BJ (cell line): ENCODE data around the gene DERL2. TPM values are rescaled to one million over a fixed set of nuclear protein-coding genes. Genes with fewer than 3 reads are reported as not detected.
A peak's percentile ranks its signal among the peaks of the same experiment; 100 is the strongest.

Experiments
- CTCF ChIA-PET: fragments of 350-600 bp; formaldehyde crosslinking; extraction: SDS; loops from one replicate; lab custom pipeline; 2021; ENCODE audit warnings: antibody characterized with exemption, inconsistent platforms; lab: Yijun Ruan, JAX
- POLR2A ChIA-PET: fragments of 300-600 bp; sonication (Branson Sonifier 250); formaldehyde crosslinking; extraction: SDS; loops from one replicate; lab custom pipeline; 2021; ENCODE audit warnings: antibody characterized with exemption; lab: Charles Lee
- DNase-seq: peaks from one replicate; pipeline ENCODE4 v3.0.0-alpha.2; 2011; ENCODE audit warnings: low read depth
- H3K27me3 ChIP-seq: 2 replicates; pipeline ENCODE4 v1.6.0; 2011; ENCODE audit warnings: low read length; ENCODE audit not compliant: control insufficient read depth, insufficient read depth
- H3K36me3 ChIP-seq: 2 replicates; pipeline ENCODE4 v1.5.1; 2011; ENCODE audit warnings: low read length; ENCODE audit not compliant: control insufficient read depth, insufficient read depth
- H3K4me3 ChIP-seq: 2 replicates; pipeline ENCODE4 v1.5.1; 2011; ENCODE audit warnings: low read depth, mild to moderate bottlenecking, control low read depth, low read length
- polyA plus RNA-seq: library from polyadenylated mRNA; depleted of rRNA; stranded (reverse); fragments of >200 nt; gene quantifications from 2 replicates; pipeline ENCODE4 v1.2.3, GENCODE V29; 2011
- TF ChIP-seq, protein P1 (sequence below): IDR thresholded peaks from 2 replicates; pipeline ENCODE4 v1.5.1; 2011; ENCODE audit warnings: low read depth, mild to moderate bottlenecking, control low read depth, inconsistent platforms, low read length, moderate library complexity; ENCODE audit not compliant: insufficient read depth

DERL2 gene
- polyA plus RNA-seq, 1 experiment = 69.3 TPM

DNA sequence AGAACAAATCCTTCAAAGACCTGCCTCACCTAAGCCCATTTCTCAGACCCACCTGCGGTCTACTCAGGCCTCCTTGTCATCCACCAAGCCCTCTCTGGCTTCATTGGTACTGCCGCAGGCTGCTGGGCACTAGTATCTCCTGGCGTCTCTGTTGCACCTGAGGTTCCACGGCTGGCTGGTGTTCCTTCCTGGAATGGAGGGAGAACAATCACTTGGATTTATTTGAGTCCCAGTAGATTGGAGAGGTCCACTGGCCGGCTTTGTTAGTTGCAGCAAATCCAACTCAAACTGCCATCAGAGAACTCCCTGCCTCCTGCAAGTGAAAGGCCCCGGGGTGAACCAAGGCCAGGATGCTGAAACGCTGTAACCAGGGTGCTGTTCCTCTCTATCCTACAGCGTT is 15.7 kb upstream of the DERL2 start:
- H3K27me3 ChIP-seq = no peaks in the 10 kb centered on the region
- TF ChIP-seq, protein P1, sequence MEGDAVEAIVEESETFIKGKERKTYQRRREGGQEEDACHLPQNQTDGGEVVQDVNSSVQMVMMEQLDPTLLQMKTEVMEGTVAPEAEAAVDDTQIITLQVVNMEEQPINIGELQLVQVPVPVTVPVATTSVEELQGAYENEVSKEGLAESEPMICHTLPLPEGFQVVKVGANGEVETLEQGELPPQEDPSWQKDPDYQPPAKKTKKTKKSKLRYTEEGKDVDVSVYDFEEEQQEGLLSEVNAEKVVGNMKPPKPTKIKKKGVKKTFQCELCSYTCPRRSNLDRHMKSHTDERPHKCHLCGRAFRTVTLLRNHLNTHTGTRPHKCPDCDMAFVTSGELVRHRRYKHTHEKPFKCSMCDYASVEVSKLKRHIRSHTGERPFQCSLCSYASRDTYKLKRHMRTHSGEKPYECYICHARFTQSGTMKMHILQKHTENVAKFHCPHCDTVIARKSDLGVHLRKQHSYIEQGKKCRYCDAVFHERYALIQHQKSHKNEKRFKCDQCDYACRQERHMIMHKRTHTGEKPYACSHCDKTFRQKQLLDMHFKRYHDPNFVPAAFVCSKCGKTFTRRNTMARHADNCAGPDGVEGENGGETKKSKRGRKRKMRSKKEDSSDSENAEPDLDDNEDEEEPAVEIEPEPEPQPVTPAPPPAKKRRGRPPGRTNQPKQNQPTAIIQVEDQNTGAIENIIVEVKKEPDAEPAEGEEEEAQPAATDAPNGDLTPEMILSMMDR = no peak
- no peak overlapping the region for H3K4me3 ChIP-seq
- DNase-seq = no peak
- ChIA-PET CTCF (no interaction called here), POLR2A (no interaction called here)
- peaks cover 5% of the 10 kb centered on the region for H3K36me3 ChIP-seq

DNA sequence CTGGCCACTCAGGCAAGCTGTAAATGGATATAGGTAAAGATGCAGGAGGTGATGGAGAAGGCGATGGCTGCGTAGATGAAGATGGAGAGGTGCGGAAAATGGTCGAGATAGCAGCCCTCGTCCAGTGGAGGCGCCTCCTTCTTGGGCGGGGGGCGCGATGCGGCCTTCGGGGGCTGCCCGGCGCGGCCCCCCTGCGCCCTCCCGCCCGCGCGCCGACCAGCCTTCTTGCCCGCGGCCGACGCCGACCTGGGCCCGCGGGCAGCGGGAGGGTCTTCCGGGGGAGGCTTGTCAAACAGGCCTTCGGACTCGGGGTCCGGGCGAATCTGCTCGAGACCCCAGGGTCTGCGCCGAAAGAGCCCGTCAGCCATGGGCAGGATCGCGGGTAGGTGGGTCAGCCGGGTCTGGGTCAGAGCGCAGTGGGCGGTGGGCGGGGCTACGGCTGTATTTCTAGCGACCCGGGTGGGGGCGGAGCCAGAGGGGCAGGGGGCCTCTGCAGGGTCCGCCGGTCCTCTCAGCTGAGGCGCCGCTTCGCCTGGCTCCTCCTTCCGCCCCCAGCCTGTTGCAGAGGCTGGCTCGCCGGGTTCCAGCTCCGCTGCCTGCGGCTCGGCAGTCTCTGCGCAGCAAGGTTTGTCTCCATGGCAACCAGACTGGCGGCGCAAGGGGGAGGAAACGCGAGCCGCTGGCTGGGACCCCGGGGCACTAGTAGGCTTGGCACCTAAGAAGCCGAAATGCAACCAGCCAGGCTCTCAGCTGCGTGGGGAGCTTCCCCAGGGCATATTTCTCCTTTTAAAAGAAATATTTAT is 14.8 kb upstream of the DERL2 start:
- TF ChIP-seq, protein P1 = no peak
- DNase-seq = peak; percentile 53
- Histone ChIP-seq H3K4me3 (peak overlapping the region; percentile 69), H3K27me3 (no peaks in the 10 kb centered on the region), H3K36me3 (peaks cover 5% of the 10 kb centered on the region)
- CTCF ChIA-PET = interaction anchor here (0.9 to 2.4 kb wide), 6 partner anchors 10 to 298 kb away, joined by 3 to 12 read pairs (median 4); partner anchors contain the start of genes C1QBP, DERL2 and MIS12
- POLR2A ChIA-PET = no interaction called here

DNA sequence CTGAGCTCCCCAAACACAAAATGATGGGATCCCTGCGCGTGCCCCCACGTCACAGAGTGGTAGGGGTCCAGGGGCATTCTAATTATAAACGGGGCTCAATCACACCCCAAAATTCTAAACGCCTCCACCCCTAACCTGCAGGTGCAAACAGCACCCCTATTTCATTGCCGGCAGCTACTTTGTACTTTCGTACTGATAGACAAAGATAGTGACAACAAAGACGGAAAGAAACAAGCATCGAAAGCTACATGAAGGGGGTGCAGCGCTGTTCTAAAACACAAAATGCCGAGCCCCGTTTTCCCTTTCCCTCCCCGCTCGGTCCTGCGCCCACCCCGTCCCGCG is 14.2 kb upstream of the DERL2 start:
- TF ChIP-seq, protein P1 = no peak
- POLR2A ChIA-PET = no interaction called here
- no peaks in the 10 kb centered on the region for H3K27me3 ChIP-seq
- CTCF ChIA-PET = interaction anchor here (0.6 to 2.4 kb wide), 7 partner anchors 11 to 297 kb away, joined by 3 to 12 read pairs (median 4); partner anchors contain the start of genes C1QBP, DERL2 and MIS12
- H3K36me3 ChIP-seq = peaks cover 4% of the 10 kb centered on the region
- DNase-seq = no peak
- peak overlapping the region; percentile 69 for H3K4me3 ChIP-seq

DNA sequence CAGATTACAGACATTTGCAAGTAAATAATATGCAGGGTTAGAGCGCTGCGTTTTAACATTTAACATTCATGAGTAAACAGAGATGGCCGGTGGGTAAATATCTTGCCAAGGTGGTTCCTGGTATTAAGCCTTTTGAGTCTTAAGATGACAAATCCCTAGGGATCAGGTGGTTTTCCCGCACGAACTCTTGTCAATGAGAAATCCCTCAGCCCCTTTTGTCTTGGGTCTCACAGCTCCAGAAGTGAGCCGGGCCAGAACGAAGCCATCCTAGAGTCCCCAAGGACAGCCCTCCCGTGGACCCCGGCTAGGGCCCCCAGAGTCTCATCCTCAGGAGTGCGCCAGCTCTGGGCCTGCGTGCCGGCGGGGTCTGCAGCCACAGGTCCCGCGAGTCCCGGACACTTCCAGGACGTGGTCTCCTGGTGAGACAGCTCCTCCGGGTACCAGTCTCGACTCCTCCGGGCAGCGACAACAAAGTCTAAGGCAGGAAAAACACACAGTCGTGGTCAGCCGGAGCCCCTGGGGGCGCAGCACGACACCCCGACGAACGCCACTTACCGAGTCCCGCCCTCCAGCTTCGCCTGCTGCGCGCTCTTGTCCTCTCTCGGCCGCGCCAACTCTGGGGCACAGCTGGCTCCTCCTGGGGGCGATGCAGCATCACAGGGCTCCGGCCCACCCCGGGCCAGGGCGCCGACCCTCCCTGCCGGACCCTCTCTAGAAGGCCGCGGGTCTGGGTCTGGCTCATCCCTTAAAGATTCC is 13.7 kb upstream of the DERL2 start:
- H3K27me3 ChIP-seq = no peaks in the 10 kb centered on the region
- DNase-seq = no peak
- POLR2A ChIA-PET = interaction anchor here (0.6 kb wide), 1 partner anchor 60 kb away, joined by 4 read pairs; no protein-coding TSS in a partner anchor
- peak overlapping the region; percentile 69 for H3K4me3 ChIP-seq
- CTCF ChIA-PET = interaction anchor here (0.6 to 2.4 kb wide), 7 partner anchors 11 to 297 kb away, joined by 3 to 12 read pairs (median 4); partner anchors contain the start of genes C1QBP, DERL2 and MIS12
- TF ChIP-seq, protein P1 = no peak
- H3K36me3 ChIP-seq = peaks cover 3% of the 10 kb centered on the region

DNA sequence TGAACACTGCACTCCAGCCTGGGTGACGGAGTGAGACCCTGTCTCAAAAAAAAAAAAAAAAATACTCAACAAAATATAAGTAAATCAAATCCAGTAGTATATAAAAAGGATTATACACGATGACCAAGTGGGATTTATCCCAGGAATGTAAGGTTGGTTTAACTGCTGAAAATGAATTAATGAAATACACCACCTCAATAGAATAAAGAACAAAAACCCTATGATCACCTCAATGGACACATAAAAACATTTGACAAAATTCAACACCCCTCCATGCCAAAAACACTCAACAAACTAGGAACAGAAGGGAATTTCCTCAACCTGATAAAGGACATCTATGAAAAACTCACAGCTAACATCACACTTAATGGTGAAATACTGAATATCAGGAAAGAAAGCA is 7.0 kb upstream of the DERL2 start:
- ChIA-PET POLR2A (no interaction called here), CTCF (no interaction called here)
- TF ChIP-seq, protein P1 = no peak
- Histone ChIP-seq H3K27me3 (no peaks in the 10 kb centered on the region), H3K4me3 (no peak overlapping the region), H3K36me3 (peaks cover 2% of the 10 kb centered on the region)
- no peak for DNase-seq
